IPS-15b (cell line): ENCODE results near the gene NOLC1.
"Not testable (repeated sequence)": the region's sequence is repeated elsewhere in the genome, so short reads cannot be mapped to it uniquely, and the experiment has no call there.

Experiments
- H3K27me3 ChIP-seq: one replicate; pipeline ENCODE4 v1.6.1; 2013; ENCODE audit warnings: low read length; ENCODE audit not compliant: control insufficient read depth, insufficient read depth
- H3K36me3 ChIP-seq: one replicate; pipeline ENCODE4 v1.6.1; 2013; ENCODE audit warnings: low read length; ENCODE audit not compliant: control insufficient read depth, insufficient read depth
- H3K4me1 ChIP-seq: one replicate; pipeline ENCODE4 v1.6.1; 2013; ENCODE audit warnings: mild to moderate bottlenecking, low read length; ENCODE audit not compliant: control insufficient read depth, insufficient read depth
- H3K4me3 ChIP-seq: one replicate; pipeline ENCODE4 v1.5.1; 2013; ENCODE audit warnings: low read depth, low read length
- H3K9ac ChIP-seq: one replicate; pipeline ENCODE4 v1.6.1; 2013; ENCODE audit warnings: low read depth, mild to moderate bottlenecking, low read length
- H3K9me3 ChIP-seq: one replicate; pipeline ENCODE4 v1.6.1; 2013; ENCODE audit warnings: mild to moderate bottlenecking, low read length; ENCODE audit not compliant: control insufficient read depth, insufficient read depth

Gene NOLC1

DNA sequence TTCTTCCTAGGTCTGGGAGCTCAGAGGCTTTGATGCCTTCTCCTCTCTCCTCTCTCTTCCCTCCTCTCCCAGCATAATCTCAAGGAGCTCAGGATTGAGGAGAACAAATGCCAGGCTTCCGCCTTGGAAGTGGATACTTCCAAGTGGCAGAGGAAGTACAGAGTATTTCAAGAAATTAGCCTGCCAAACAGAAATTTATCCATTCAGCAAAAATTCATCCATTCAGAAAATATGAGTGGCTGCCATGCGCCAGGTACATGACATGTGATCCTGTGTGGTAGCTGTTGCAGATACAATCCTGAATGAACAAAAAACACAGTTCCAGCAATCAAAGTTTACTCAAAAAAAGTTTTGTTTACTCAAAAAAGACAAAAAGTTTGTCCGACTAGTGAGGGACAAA lies 18.4 kb downstream of the NOLC1 start:
- H3K36me3 ChIP-seq = no peaks in the 10 kb centered on the region
- no peak overlapping the region for H3K9ac ChIP-seq

DNA sequence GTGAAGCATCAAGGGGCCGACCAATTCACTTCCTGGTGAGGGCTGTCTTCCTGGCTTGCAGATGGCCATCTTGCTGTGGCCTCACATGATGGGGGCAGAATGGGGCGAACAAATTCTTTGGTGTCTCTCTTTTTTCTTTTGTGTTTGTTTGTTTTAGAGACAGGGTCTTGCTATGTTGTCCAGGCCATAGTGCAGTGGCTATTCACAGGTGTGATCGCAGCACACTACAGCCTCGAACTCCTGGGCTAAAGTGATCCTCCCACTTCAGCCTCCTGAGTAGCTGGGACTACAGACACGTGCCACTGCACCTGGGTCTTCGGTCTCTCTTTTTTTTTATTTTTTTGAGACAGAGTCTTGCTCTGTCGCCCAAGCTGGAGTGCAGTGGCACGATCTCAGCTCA lies 20.1 kb downstream of the NOLC1 start:
- Histone ChIP-seq H3K4me1 (no peaks in the 10 kb centered on the region), H3K9me3 (no peaks in the 10 kb centered on the region), H3K4me3 (no peak overlapping the region), H3K9ac (no peak overlapping the region), H3K36me3 (no peaks in the 10 kb centered on the region), H3K27me3 (peaks cover 3% of the 10 kb centered on the region)

More for the DNA sequence above, 18.4 kb downstream of the NOLC1 start:
- peaks cover 3% of the 10 kb centered on the region for H3K27me3 ChIP-seq
- H3K4me1 ChIP-seq = no peaks in the 10 kb centered on the region
- no peak overlapping the region for H3K4me3 ChIP-seq
- H3K9me3 ChIP-seq = no peaks in the 10 kb centered on the region

DNA sequence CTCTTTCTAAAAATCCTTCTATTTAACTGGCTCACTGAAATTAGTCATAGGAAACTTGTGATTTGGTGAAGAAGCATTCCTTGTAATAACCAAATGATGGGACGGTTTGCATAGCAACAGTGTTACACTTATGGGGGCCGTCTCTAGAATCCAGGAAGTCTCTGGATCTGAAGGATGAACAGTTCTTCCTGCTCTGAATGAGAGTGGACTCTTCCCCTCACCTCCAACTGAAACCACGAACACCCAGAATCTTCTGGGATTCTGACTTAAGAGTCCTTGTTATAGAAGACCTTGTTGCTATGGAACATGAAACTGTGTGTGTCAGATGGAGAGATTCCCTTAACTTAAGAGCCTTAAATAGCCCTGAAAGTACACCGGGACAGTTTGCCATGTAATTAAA lies 23.2 kb downstream of the NOLC1 start:
- no peaks in the 10 kb centered on the region for H3K9me3 ChIP-seq
- H3K27me3 ChIP-seq = peaks cover under 1% of the 10 kb centered on the region
- H3K4me3 ChIP-seq = no peak overlapping the region
- H3K4me1 ChIP-seq = no peaks in the 10 kb centered on the region
- H3K9ac ChIP-seq = no peak overlapping the region
- H3K36me3 ChIP-seq = no peaks in the 10 kb centered on the region

DNA sequence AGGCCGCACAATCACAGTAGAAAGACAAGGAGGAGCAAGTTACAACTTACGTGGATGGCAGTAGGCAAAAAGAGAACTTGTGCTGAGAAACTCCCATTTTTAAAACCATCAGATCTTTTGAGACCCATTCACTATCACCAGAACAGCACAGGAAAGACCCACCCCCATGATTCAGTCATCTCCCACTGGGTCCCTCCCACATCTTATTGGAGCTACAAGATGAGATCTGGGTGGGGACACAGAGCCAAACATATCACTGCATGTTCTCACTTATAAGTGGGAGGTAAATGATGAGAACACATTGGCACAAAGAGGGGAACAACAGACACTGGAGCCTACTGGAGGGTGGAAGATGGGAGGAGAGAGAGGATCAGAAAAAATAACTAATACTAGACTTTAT lies 32.4 kb downstream of the NOLC1 start:
- Histone ChIP-seq H3K27me3 (no peaks in the 10 kb centered on the region), H3K9me3 (peaks cover 4% of the 10 kb centered on the region), H3K36me3 (no peaks in the 10 kb centered on the region), H3K9ac (no peak overlapping the region), H3K4me3 (no peak overlapping the region), H3K4me1 (no peaks in the 10 kb centered on the region)

DNA sequence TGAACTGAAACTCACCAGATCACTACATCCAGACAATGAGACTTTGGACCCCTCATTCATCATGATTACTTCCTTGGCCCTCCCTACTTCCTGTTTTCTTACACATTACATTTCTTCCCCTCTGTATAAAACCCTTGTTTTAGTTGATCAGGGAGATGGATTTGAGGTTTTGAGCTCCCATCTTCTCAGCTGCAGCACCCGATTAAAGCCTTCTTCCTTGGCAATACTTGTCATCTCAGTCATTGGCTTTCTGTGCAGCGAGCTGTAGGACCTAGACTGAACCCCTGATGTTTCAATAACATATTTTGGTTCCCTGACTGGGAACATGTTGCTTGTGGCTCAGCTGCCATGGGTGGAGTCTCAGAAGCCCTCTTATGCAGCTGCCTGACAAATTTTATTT lies 33.1 kb downstream of the NOLC1 start:
- Histone ChIP-seq H3K36me3 (no peaks in the 10 kb centered on the region), H3K27me3 (no peaks in the 10 kb centered on the region), H3K9me3 (peaks cover 4% of the 10 kb centered on the region), H3K4me3 (no peak overlapping the region), H3K9ac (no peak overlapping the region), H3K4me1 (no peaks in the 10 kb centered on the region)

DNA sequence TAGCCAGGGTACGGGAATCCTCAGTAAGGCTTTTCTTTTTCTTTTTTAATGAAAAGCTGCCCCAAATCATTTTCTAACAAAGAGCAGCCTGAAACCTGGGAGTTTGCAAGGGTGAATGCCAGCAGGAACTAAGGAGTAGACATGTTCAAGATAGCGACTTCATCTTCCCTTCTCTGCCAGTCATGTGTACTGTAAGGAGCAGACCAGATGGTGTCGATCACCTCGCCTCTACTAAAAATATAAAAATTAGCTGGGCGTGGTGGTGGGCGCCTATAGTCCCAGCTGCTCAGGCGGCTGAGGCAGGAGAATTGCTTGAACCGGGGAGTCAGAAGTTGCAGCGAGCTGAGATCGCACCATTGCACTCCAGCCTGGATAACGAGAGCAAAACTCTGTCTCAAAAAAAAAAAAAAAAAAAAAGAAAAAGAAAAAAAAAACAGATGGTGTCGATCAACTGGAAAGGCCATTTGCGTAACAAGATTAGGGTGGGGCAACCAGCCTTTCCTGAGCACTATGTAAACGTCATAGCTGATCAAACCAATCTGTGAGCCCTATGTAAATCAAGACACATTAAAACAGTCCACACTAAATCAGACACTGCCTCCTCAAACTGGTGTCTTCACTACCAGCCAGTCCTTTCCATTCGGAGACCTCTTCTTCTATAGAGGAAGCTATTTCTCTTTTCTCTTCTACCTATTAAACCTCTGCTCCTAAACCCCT lies 33.8 kb downstream of the NOLC1 start:
- Histone ChIP-seq H3K4me3 (no peak overlapping the region), H3K9ac (no peak overlapping the region), H3K36me3 (no peaks in the 10 kb centered on the region), H3K9me3 (peaks cover 4% of the 10 kb centered on the region), H3K27me3 (no peaks in the 10 kb centered on the region), H3K4me1 (no peaks in the 10 kb centered on the region)

DNA sequence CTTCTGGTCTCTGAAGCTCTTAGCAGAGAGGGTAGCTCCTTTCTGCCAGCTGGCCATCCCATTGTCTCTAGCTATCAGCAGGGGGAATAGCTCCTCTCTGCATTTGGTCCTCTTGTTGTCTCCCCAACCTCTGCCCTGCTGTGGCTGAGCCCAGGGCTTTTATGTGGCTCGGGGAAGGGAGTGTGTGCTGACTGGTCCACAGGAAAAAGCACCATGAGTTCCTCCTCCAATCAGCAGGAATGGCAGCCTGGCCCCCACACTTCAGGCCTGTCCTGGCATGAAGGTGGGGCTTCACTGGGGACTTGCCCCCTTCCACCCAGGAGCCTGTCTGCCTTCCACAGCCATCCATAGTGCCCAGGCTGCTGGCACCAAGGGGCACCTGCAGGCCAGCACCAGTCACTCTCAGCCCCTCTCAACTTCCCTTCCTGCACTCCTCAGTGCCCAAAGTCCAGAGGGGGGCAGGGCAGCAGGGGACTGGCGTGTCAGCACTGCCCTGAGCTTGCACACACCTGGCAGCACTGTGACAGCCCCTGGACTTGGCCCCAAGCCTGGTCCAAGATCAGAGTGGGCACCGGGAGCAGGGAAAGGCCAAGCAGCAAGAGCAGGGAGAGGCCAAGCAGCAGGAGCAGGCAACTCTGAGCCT lies 36.2 kb downstream of the NOLC1 start:
- Histone ChIP-seq H3K4me3 (no peak overlapping the region), H3K4me1 (no peaks in the 10 kb centered on the region), H3K27me3 (no peaks in the 10 kb centered on the region), H3K9me3 (peaks cover 11% of the 10 kb centered on the region), H3K9ac (no peak overlapping the region), H3K36me3 (no peaks in the 10 kb centered on the region)

DNA sequence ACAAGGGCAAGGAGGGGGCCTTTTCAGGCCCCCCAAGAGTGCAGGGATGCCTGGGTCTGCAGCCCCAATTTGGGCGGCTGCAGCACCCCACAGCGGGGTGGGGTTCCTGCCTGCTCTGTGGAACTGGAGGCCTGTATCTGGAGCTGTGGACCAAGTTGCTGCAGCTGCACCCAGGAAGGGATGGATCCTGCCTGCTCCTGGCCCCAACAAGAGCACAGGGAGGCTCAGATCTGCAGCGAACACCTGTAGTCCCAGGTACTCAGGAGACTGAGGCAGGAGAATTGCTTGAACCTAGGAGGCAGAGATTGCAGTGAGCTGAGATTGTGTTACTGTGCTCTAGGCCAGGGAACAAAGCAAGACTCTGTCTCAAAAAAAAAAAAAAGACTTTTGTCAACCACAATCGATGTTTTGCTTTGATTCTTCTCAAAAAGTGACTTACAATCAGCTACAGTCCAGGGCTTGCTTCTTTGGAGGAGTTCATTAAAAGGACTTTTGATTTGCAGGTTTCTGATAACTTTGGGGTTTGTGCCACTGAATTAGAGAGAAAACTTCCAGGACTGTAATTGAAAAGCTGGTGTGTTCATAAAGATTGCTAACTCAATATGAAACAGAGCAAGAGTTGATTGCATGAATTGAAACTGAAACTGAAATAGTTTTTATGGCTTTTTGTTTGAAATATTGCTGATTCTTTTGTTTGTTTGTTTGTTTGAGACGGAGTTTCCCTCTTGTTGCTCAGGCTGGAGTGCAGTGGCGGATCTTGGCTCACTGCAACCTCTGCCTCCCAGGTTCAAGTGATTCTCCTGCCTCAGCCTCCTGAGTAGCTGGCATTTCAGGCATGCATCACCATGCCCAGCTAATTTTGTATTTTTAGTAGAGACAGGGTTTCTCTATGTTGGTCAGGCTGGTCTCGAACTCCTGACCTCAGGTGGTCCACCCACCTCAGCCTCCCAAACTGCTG lies 37.0 kb downstream of the NOLC1 start:
- peaks cover 11% of the 10 kb centered on the region for H3K9me3 ChIP-seq
- not testable (repeated sequence) for H3K27me3 ChIP-seq, H3K36me3 ChIP-seq, H3K4me1 ChIP-seq, H3K4me3 ChIP-seq, H3K9ac ChIP-seq

DNA sequence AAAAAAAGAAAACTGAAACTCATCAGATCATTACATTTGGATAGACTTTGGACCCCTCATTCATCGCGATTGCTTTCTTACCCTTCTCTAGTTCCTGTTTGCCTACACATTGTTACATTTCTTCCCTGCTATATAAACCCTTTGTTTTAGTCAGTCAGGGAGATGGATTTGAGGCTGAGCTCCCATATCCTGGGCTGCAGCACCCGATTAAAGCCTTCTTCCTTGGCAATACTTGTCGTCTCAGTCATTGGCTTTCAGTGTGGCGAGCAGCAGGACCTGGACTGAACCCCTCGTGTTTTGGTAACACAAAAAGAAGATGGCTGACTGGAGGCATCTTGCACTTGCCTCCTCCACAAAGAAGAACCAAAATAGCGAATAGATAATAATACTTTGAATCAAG lies 39.8 kb downstream of the NOLC1 start:
- Histone ChIP-seq H3K4me1 (no peaks in the 10 kb centered on the region), H3K9me3 (peaks cover 7% of the 10 kb centered on the region), H3K27me3 (no peaks in the 10 kb centered on the region), H3K36me3 (no peaks in the 10 kb centered on the region), H3K9ac (no peak overlapping the region), H3K4me3 (no peak overlapping the region)

DNA sequence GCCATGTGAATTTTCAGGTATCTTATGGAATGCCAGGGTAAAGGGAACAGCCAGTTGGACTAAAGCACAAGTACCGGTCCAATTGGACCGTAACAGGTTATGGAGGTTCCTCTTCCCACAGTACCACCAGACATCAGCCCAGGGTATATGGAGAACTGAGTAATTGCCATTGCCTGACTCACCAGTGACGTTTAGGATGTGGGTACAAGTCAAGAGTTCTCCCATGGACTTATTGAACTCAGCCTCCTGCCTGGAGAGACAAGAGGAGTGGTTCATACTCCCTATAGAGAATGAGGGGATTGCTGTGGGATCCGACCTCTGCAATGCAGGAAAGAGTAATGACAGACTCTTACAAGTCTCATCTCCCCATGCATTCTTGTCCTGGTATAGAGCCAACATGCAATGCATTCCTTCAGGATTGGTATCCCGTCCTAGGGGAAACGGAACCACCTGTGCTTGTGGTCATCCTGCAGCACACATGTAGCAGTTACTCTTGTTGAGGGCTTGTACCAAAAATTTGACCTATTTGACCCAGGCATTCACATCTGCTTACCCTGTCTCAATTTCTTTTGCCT lies 43.2 kb downstream of the NOLC1 start:
- Histone ChIP-seq H3K4me3 (no peak overlapping the region), H3K36me3 (no peaks in the 10 kb centered on the region), H3K9me3 (peaks cover 7% of the 10 kb centered on the region), H3K27me3 (no peaks in the 10 kb centered on the region), H3K4me1 (no peaks in the 10 kb centered on the region), H3K9ac (no peak overlapping the region)

DNA sequence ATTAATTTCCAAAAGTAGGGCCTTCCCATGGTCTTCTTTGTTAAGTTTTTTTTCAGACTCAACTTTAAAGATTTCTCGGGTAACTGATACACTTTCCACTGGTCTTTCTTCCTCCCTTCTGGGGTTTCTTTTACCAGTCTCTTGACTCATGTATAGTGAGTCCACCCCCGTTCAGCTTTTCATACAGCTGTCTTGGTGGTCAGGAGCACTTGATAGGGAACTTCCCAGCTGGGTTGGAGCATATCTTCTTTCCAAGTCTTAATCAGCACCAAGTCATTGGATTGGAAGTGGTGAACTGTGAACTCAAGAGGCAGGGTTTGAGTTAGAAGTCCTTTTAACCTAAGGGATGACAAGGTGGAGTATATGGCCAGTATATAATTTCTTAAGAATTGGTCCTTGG lies 44.7 kb downstream of the NOLC1 start:
- no peaks in the 10 kb centered on the region for H3K27me3 ChIP-seq
- no peaks in the 10 kb centered on the region for H3K4me1 ChIP-seq
- no peaks in the 10 kb centered on the region for H3K36me3 ChIP-seq
- no peak overlapping the region for H3K9ac ChIP-seq
- peaks cover under 1% of the 10 kb centered on the region for H3K9me3 ChIP-seq
- no peak overlapping the region for H3K4me3 ChIP-seq
